K562 (cell line): Measurements from ENCODE around the gene PRKCB. TPM values are rescaled to one million over a fixed set of nuclear protein-coding genes. Genes with fewer than 3 reads are reported as not detected.
A peak's percentile ranks its signal among the peaks of the same experiment; 100 is the strongest.

ENCODE experiments used
- ATAC-seq: fragments of 200-7000 bp; cut with Tn5 transposase; 3 replicates; pipeline ENCODE4 v1.9.1; 2020; ENCODE audit warnings: moderate library complexity
- BruUV-seq: library from RNA; stranded (reverse); fragments of 400-500 nt; replicated peaks from 2 replicates; lab custom pipeline; 2021; lab: Mats Ljungman, UMichigan
- CTCF ChIA-PET: fragments of 300-600 bp; formaldehyde crosslinking; extraction: SDS; loops from one replicate; lab custom pipeline; 2021; ENCODE audit warnings: low intra/inter-chr PET ratio; lab: Yijun Ruan, JAX
- POLR2A ChIA-PET: fragments of 300-600, 350-650 bp; sonication (Branson Sonifier 250); formaldehyde crosslinking; extraction: SDS; loops from one replicate; lab custom pipeline; 2021; ENCODE audit warnings: antibody characterized with exemption, inconsistent platforms; lab: Yijun Ruan, JAX
- DNase-seq, 4 experiments: peaks; one replicate each; pipeline versions ENCODE4 v3.0.0 to v3.0.0-alpha.2; 2011 to 2018; ENCODE audit warnings: low spot score in 3 of 4, mixed read lengths in 3 of 4; ENCODE audit errors: extremely low read depth in 1 of 4
- FAIRE-seq: peaks from 2 replicates; lab custom pipeline; 2011; peaks lifted over from hg19 to GRCh38; lab: Jason Lieb, UNC
- H2AFZ ChIP-seq: 2 replicates; pipeline ENCODE4 v1.6.0; 2011; ENCODE audit warnings: low read depth, low read length, control low read depth, inconsistent platforms
- H3K27ac ChIP-seq: fragments of 200-600 bp; 3 replicates; pipeline ENCODE4 v1.8.0; 2011; ENCODE audit warnings: low read depth, mild to moderate bottlenecking, control low read depth, inconsistent platforms, low read length, moderate library complexity, mixed read lengths; ENCODE audit errors: extremely low read depth
- H3K27me3 ChIP-seq, 2 experiments: fragments of 300-600 bp in 1 of 2; 2 replicates in 1 of 2; 3 replicates in 1 of 2; pipeline versions ENCODE4 v1.6.0 to v1.8.0; 2011; ENCODE audit warnings: inconsistent platforms in 2 of 2, low read length in 2 of 2, mild to moderate bottlenecking in 1 of 2, mixed read lengths in 1 of 2, moderate library complexity in 1 of 2; ENCODE audit not compliant: control insufficient read depth in 2 of 2, insufficient read depth in 2 of 2
- H3K36me3 ChIP-seq: fragments of 300-600 bp; 3 replicates; pipeline ENCODE4 v1.8.0; 2011; ENCODE audit warnings: mild to moderate bottlenecking, low read length, inconsistent platforms; ENCODE audit not compliant: control insufficient read depth, insufficient read depth
- H3K4me1 ChIP-seq, 2 experiments: fragments of 200-600 bp in 1 of 2; replicated peaks in 1 of 2; 2 replicates in 1 of 2; 3 replicates in 1 of 2; pipeline versions ENCODE4 v1.5.1 to v1.8.0; 2011; ENCODE audit warnings: inconsistent platforms in 2 of 2, low read length in 2 of 2, mild to moderate bottlenecking in 1 of 2, mixed read lengths in 1 of 2, moderate library complexity in 1 of 2; ENCODE audit not compliant: control insufficient read depth in 2 of 2, insufficient read depth in 2 of 2
- H3K4me2 ChIP-seq: 2 replicates; pipeline ENCODE4 v1.6.1; 2011; ENCODE audit warnings: low read length, control low read depth, inconsistent platforms, mixed read lengths; ENCODE audit not compliant: insufficient read depth
- H3K4me3 ChIP-seq: fragments of 200-600 bp; sonication (generic), shearing (Covaris generic); 2 replicates; pipeline ENCODE4 v1.5.1; 2016; ENCODE audit warnings: control low read depth, inconsistent platforms
- H3K79me2 ChIP-seq: fragments of 200-600 bp; 3 replicates; pipeline ENCODE4 v1.8.0; 2011; ENCODE audit warnings: low read length, inconsistent platforms; ENCODE audit not compliant: control insufficient read depth, insufficient read depth
- H3K9ac ChIP-seq, 2 experiments: 2 replicates each; pipeline versions ENCODE4 v1.6.0 to v1.6.1; 2011; ENCODE audit warnings: low read depth in 2 of 2, low read length in 2 of 2, control low read depth in 1 of 2, inconsistent platforms in 1 of 2, mild to moderate bottlenecking in 1 of 2, mixed read lengths in 1 of 2; ENCODE audit not compliant: insufficient read depth in 1 of 2
- H3K9me1 ChIP-seq: one replicate; pipeline ENCODE4 v1.6.0; 2011; ENCODE audit warnings: inconsistent platforms, mild to moderate bottlenecking, low read length, moderate library complexity; ENCODE audit not compliant: control insufficient read depth, insufficient read depth
- H3K9me3 ChIP-seq: replicated peaks from 2 replicates; pipeline ENCODE4 v1.5.1; 2011; ENCODE audit warnings: low read depth, low read length, inconsistent platforms; ENCODE audit not compliant: control insufficient read depth, insufficient read depth
- H4K20me1 ChIP-seq: replicated peaks from 2 replicates; pipeline ENCODE4 v1.6.1; 2011; ENCODE audit warnings: low read length, inconsistent platforms, mixed read lengths; ENCODE audit not compliant: control insufficient read depth, insufficient read depth
- BRCA1 ChIP-seq, 2 experiments: fragments of 450-650 bp in 1 of 2; sonication (generic) in 1 of 2; formaldehyde crosslinking in 1 of 2; IDR thresholded peaks; 2 replicates each; pipeline versions ENCODE4 v1.5.0 to v1.6.1; 2017 to 2020; ENCODE audit warnings: mild to moderate bottlenecking in 1 of 2, missing genetic modification reagents in 1 of 2
- FOXM1 ChIP-seq, 2 experiments: fragments of 450-650 bp in 1 of 2; sonication (generic) in 1 of 2; formaldehyde crosslinking in 1 of 2; IDR thresholded peaks; 2 replicates each; pipeline versions ENCODE4 v1.6.1 to v1.9.0; 2017 to 2022; ENCODE audit warnings: low read depth in 2 of 2, mild to moderate bottlenecking in 2 of 2, missing genetic modification reagents in 1 of 2, moderate library complexity in 1 of 2
- NFATC3 ChIP-seq: fragments of 450-650 bp; IDR thresholded peaks from 2 replicates; pipeline ENCODE4 v1.6.1; 2017; ENCODE audit warnings: mild to moderate bottlenecking
- NFIX ChIP-seq: fragments of 250-450 bp; sonication (Bioruptor Pico); IDR thresholded peaks from 2 replicates; pipeline ENCODE4 v1.4.0; 2020; ENCODE audit warnings: low read depth, mild to moderate bottlenecking, moderate library complexity
- PHTF2 ChIP-seq: fragments of 250-450 bp; sonication (Bioruptor Pico); IDR thresholded peaks from 2 replicates; pipeline ENCODE4 v1.5.0; 2021; ENCODE audit warnings: mild to moderate bottlenecking
- RFX7 ChIP-seq: fragments of 250-450 bp; sonication (Bioruptor Pico); IDR thresholded peaks from 2 replicates; pipeline ENCODE4 v1.5.1; 2021; ENCODE audit warnings: mild to moderate bottlenecking
- SOX6 ChIP-seq: fragments of 450-650 bp; IDR thresholded peaks from 2 replicates; pipeline ENCODE4 v1.6.1; 2014; ENCODE audit warnings: mild to moderate bottlenecking
- XRCC5 ChIP-seq: fragments of 200-400 bp; formaldehyde crosslinking; IDR thresholded peaks from 2 replicates; pipeline ENCODE4 v1.6.1; 2017; ENCODE audit warnings: low read depth, mild to moderate bottlenecking, low read length
- ZBTB17 ChIP-seq: fragments of 450-650 bp; formaldehyde crosslinking; IDR thresholded peaks from 2 replicates; pipeline ENCODE4 v1.4.0; 2020; ENCODE audit warnings: mild to moderate bottlenecking
- WGBS: fragments of 100-300 bp; shearing (Covaris generic); methylation state at CpG from one replicate; pipeline ENCODE4 v1.1.6; 2016; ENCODE audit warnings: low coverage, mixed read lengths; ENCODE audit not compliant: insufficient coverage; ENCODE audit errors: missing lambda C conversion rate; 5-methylcytosine and 5-hydroxymethylcytosine counted together
- in situ Hi-C: fragments of 300-500 bp; cut with MboI; formaldehyde crosslinking; loops from 4 replicates; pipeline ENCODE4 v1.15.0; 2018; ENCODE audit warnings: inconsistent platforms, mixed read lengths
- intact Hi-C: fragments of 100-400 bp; cut with micrococcal nuclease; formaldehyde crosslinking; loops from 2 replicates; pipeline ENCODE4 v1.14.2; 2022
- polyA plus RNA-seq, 8 experiments: library from polyadenylated mRNA; depleted of rRNA in 4 of 8; stranded (reverse) in 5 of 8; unstranded in 3 of 8; fragments of >200 nt; fragmentation: Nextera tagmentation in 2 of 8; fragmentation: Illumina TruSeq in 1 of 8; extraction: Ambion mirVana in 2 of 8; extraction: Trizol in 1 of 8; gene quantifications; 2 replicates each; pipeline versions ENCODE4 v1.2.1 to v1.2.3, GENCODE V29; 2011 to 2014; ENCODE audit warnings: inconsistent platforms in 1 of 8, missing spikeins in 1 of 8
- total RNA-seq, 7 experiments: library from RNA; depleted of rRNA in 6 of 7; stranded (reverse); fragments of >200 nt in 6 of 7; fragmentation: Illumina TruSeq in 2 of 7; extraction: Trizol in 2 of 7; gene quantifications; 2 replicates each; pipeline versions ENCODE4 v1.2.1 to v1.2.3, GENCODE V29; 2011 to 2021; ENCODE audit warnings: low replicate concordance in 1 of 7

The PRKCB gene
- total and polyA plus RNA-seq, 9 of the 15 experiments (the other 6 are each of a cell fraction or from before 2014, with no cell fraction given), result 49.9 to 276 (median 148) TPM

DNA sequence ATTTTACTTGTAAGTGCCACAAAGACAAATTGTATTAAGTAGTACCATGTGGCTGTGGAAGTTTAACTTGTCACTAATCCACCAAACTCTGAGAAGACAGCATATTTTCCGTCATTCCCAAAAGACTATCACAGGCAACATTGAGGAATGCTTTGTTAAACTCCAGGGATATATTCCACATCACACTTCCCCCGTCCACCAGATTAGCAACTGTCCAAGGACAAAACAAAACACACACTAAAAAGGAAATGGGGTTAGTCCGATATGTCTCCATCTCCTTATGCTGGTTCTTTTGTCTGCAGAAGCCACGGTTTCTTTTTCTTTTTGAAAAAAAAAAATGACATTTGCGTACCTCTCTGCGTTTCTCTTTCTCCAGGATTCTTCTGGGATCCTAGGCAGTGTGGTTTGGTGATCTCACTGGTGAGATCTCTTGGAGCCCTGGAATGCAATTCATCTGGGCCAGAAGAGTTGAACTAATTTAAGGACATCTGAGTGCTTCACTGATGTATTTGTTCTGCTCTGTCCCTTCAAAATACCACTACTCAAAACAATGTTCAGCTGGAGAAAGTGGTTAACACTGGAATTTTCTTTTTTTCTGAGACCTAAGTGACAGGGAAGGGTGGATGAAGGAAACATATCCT lies 40.6 kb downstream of the PRKCB start:
- 86% methylated on average over 6 of the region's 6 CpGs for WGBS
- ATAC-seq (no peak), FAIRE-seq (no peak), DNase-seq (no peak)
- H3K27ac ChIP-seq, result peak overlapping the region; percentile 5; the same call in 1 of the 3 replicates
- ChIA-PET CTCF (interaction anchor here (2.2 kb wide), 1 partner anchor 134 kb away, joined by 11 read pairs; no protein-coding TSS in a partner anchor), POLR2A (no interaction called here)
- peaks cover 75% of the 10 kb centered on the region for H3K36me3 ChIP-seq
- H3K9me1 ChIP-seq, result peaks cover 5% of the 10 kb centered on the region
- no TSS peak for BruUV-seq
- no peaks in the 10 kb centered on the region for H3K9me3 ChIP-seq
- H3K4me2 ChIP-seq, result no peak overlapping the region
- peaks cover 93% of the 10 kb centered on the region for H3K79me2 ChIP-seq
- H3K4me1 ChIP-seq, result peaks cover 7 to 21% of the 10 kb centered on the region in 2 experiments; a peak in 4 of 5 replicates
- H3K4me3 ChIP-seq, result no peak overlapping the region
- H3K9ac ChIP-seq, result no peak overlapping the region
- H4K20me1 ChIP-seq, result peaks cover 6% of the 10 kb centered on the region; the same call in 1 of the 2 replicates
- intact Hi-C loops (loop anchor here (5.0 kb wide), 1 partner anchor 136 kb away; no protein-coding TSS in a partner anchor), in situ Hi-C loops (no loop called here)
- no peak for TF ChIP-seq PHTF2
- no peak for TF ChIP-seq XRCC5
- no peak for TF ChIP-seq RFX7 (CRISPR knock-in tag)
- no peak for TF ChIP-seq NFIX
- TF ChIP-seq NFATC3, result no peak
- TF ChIP-seq ZBTB17 (CRISPR knock-in tag), result no peak
- no peak for TF ChIP-seq FOXM1 (IDR thresholded peaks at IDR 0.05; ENCODE audit: low read depth)
- no peak for TF ChIP-seq FOXM1 (CRISPR knock-in tag; IDR thresholded peaks at IDR 0.05; ENCODE audit: low read depth)
- no peak for TF ChIP-seq SOX6
- TF ChIP-seq BRCA1 (IDR thresholded peaks at IDR 0.05), result no peak
- TF ChIP-seq BRCA1 (CRISPR knock-in tag; IDR thresholded peaks at IDR 0.05), result no peak
- no peak overlapping the region for H2AFZ ChIP-seq
- H3K27me3 ChIP-seq, result no peaks in the 10 kb centered on the region
